ENCODE results near the gene USP40. TPM values are rescaled to one million over a fixed set of nuclear protein-coding genes. Genes with fewer than 3 reads are reported as not detected.

Gene USP40
- total and polyA plus RNA-seq, 9 of the 15 experiments (the other 6 are each of a cell fraction or from before 2014, with no cell fraction given), result 5.5 to 15.0 (median 9.3) TPM

GRCh38 chr2:233600386-233600785 lies 33.8 kb upstream of the USP40 start (continued):
- TF ChIP-seq REST (IDR thresholded peaks at IDR 0.05; ENCODE audit: borderline replicate concordance), result no peak
- no peak for TF ChIP-seq REST (CRISPR knock-in tag; IDR thresholded peaks at IDR 0.05; ENCODE audit: low read depth)
- TF ChIP-seq ZNF398 (CRISPR knock-in tag; IDR thresholded peaks at IDR 0.05), result no peak
- TF ChIP-seq CBFB (CRISPR knock-in tag; IDR thresholded peaks at IDR 0.05), result no peak
- no peak for TF ChIP-seq BRCA1 (IDR thresholded peaks at IDR 0.05)
- TF ChIP-seq BRCA1 (CRISPR knock-in tag; IDR thresholded peaks at IDR 0.05), result no peak
- no peak for TF ChIP-seq LCOR (CRISPR knock-in tag; IDR thresholded peaks at IDR 0.05)
- TF ChIP-seq RHOXF2B (CRISPR knock-in tag; conservative IDR thresholded peaks at IDR 0.05), result no peak
- no peak for TF ChIP-seq TGIF2 (CRISPR knock-in tag; IDR thresholded peaks at IDR 0.05)
- TF ChIP-seq FOSL1 (tag; conservative IDR thresholded peaks at IDR 0.05), result peak; percentile 56
- TF ChIP-seq ZNF408 (CRISPR knock-in tag; IDR thresholded peaks at IDR 0.05; ENCODE audit: low read depth), result no peak
- no peak for TF ChIP-seq DPF2 (IDR thresholded peaks at IDR 0.05)
- TF ChIP-seq CTBP1 (IDR thresholded peaks at IDR 0.05; ENCODE audit: borderline replicate concordance), result peak; percentile 46; the same call in 1 of the 2 replicates
- no peak for TF ChIP-seq FOXJ2 (tag; IDR thresholded peaks at IDR 0.05)
- peak; percentile 68 for TF ChIP-seq MAFG (tag; conservative IDR thresholded peaks at IDR 0.05)
